GM19467 (cell line): ENCODE measurements around the gene FCMR.

ENCODE experiments used
- ATAC-seq: cut with Tn5 transposase; IDR thresholded peaks from one replicate; pipeline ENCODE4 v1.9.1; 2021; ENCODE audit warnings: mild to moderate bottlenecking, moderate library complexity; ENCODE audit not compliant: unreplicated experiment

The FCMR gene

GRCh38 chr1:206903687-206904086, 18.1 kb downstream of the FCMR start:
- ATAC-seq: no peak

GRCh38 chr1:206902702-206903101, 19.0 kb downstream of the FCMR start:
- ATAC-seq: no peak

- no peak for ATAC-seq
Observed at GRCh38 chr1:206901944-206902343, 19.8 kb downstream of the FCMR start.

- ATAC-seq: no peak
Observed at GRCh38 chr1:206900149-206900548, 21.6 kb downstream of the FCMR start.

- no peak for ATAC-seq
Observed at GRCh38 chr1:206899717-206900116, 22.0 kb downstream of the FCMR start.

- ATAC-seq: no peak
Observed at GRCh38 chr1:206898915-206899431, 22.8 kb downstream of the FCMR start.

- no peak for ATAC-seq
Observed at GRCh38 chr1:206898089-206898914, 23.4 kb downstream of the FCMR start.

- no peak for ATAC-seq
Observed at GRCh38 chr1:206897175-206897574, 24.6 kb downstream of the FCMR start, which contains the start of gene IL24. Gene IL24 (plus strand): TSS chr1:206897443. CDS start chr1:206897833, 390 bp downstream.

- ATAC-seq: no peak
Observed at GRCh38 chr1:206896261-206896660, 25.5 kb downstream of the FCMR start.

- ATAC-seq: no peak
Observed at GRCh38 chr1:206895837-206896242, 25.9 kb downstream of the FCMR start.

GRCh38 chr1:206895325-206895724, 26.4 kb downstream of the FCMR start:
- ATAC-seq: no peak

GRCh38 chr1:206893380-206893779, 28.4 kb downstream of the FCMR start:
- no peak for ATAC-seq

GRCh38 chr1:206892351-206892984, 29.3 kb downstream of the FCMR start:
- no peak for ATAC-seq

GRCh38 chr1:206891412-206891811, 30.3 kb downstream of the FCMR start:
- no peak for ATAC-seq

- ATAC-seq: no peak
Observed at GRCh38 chr1:206890125-206891060, 31.3 kb downstream of the FCMR start.

- no peak for ATAC-seq
Observed at GRCh38 chr1:206887701-206888100, 34.0 kb downstream of the FCMR start.

- no peak for ATAC-seq
Observed at GRCh38 chr1:206886831-206887230, 34.9 kb downstream of the FCMR start.

GRCh38 chr1:206885341-206886060, 36.2 kb downstream of the FCMR start:
- no peak for ATAC-seq

GRCh38 chr1:206883876-206884275, 37.9 kb downstream of the FCMR start:
- ATAC-seq: no peak

- ATAC-seq: no peak
Observed at GRCh38 chr1:206883160-206883559, 38.6 kb downstream of the FCMR start.
